SH-SY5Y (cell line): ENCODE data around the gene HM13.
A peak's percentile ranks its signal among the peaks of the same experiment; 100 is the strongest.

Source experiments
- GATA2 ChIP-seq: IDR thresholded peaks from 2 replicates; pipeline ENCODE4 v1.6.1; 2011; ENCODE audit warnings: mild to moderate bottlenecking, low read depth, low read length
- GATA3 ChIP-seq: IDR thresholded peaks from 2 replicates; pipeline ENCODE4 v1.6.1; 2011; ENCODE audit warnings: low read depth, mild to moderate bottlenecking, low read length, moderate library complexity

Gene HM13

DNA sequence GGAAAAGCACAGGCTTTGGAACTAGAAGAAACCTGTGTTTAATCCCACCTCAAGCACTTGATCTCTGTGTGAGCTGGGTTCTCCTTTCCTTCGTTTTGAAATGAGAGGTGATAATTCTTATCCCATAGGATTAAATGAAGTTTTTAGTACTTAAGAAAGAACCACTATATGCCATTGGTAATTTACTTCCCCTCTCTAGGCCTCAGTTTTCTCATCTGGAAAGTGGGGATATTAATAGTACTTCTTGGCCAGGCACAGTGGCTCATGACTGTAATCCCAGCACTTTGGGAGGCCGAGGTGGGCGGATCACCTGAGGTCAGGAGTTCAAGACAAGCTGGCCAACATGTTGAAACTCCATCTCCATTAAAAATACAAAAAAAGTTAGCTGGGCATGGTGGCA is 25.1 kb upstream of the HM13 start:
- TF ChIP-seq GATA3 (no peak), GATA2 (no peak)

DNA sequence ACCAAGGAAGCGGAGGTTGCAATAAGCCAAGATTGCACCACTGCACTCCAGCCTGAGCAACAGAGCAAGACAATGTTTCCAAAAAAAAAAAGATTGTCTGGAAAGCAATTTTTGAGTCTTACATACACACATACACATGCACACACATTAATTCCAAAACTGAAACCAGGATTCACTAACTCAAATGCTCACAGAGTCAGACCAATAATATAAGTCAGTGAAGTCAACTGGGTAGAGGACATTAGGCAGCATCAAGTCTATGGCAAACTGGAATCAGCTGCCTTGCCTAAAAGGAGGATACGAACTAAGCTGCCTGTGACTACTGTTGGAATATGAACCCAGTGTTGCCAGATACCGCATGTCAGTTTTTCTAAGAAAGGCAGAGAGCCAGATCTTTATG is 23.5 kb upstream of the HM13 start:
- TF ChIP-seq GATA3 (no peak), GATA2 (no peak)

DNA sequence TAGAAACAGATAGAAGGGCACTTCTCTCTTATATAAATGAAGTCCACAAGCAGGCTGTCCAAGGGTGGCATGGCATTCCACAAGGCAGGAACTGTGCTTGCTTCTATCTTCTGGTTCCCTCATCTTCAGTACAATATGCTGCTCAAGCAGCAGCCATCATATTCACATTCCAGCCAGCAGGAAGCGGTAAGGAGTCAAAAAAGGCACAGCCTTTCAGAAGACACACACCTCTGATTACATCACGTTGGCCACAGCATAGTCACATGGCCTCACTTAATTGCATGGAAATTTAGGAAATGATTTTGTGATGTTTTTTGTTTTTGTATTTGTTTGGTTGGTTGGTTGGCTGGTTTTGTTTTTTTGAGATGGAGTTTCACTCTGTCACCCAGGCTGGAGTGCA is 20.1 kb upstream of the HM13 start:
- TF ChIP-seq GATA2 (no peak), GATA3 (no peak)

DNA sequence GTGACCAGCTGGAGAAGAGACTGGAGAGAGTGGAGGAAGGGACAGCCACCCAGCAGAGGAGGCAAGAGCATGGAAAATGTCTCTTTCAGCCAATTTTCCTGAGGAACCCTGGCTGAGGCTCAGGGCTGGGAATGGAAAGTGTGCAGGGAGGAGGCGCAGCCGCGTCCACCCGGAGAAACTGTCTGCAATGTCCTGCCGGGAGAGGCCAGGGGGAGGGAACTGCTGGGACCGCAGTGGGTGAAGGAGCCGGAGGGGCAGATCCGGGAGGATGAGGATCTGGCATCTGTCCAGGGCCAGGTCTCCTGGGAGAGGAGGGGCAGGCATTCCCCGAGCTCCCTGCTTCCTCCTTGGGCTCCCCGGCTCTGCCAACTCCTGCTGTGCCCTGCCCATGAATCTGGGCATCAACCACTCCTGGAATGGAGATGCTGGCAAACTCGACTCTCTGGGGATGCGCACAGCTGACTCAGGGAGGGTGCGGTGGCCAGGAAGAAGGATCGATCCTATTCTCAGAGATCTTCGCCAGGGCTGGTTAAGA is 17.4 kb upstream of the HM13 start:
- TF ChIP-seq GATA2 (no peak), GATA3 (no peak)

- no peak for TF ChIP-seq GATA3
- TF ChIP-seq GATA2, result peak; percentile 22; the same call in 1 of the 2 replicates
Measured at GRCh38 chr20:31497838-31498540, 16.3 kb upstream of the HM13 start.

GRCh38 chr20:31500527-31500926 is 13.7 kb upstream of the HM13 start:
- no peak for TF ChIP-seq GATA2

GRCh38 chr20:31505903-31506302 is 8.3 kb upstream of the HM13 start:
- no peak for TF ChIP-seq GATA2
- TF ChIP-seq GATA3, result no peak

- TF ChIP-seq GATA3, result no peak
- TF ChIP-seq GATA2, result no peak
Measured at GRCh38 chr20:31508517-31509244, 5.6 kb upstream of the HM13 start.

GRCh38 chr20:31515072-31515774 is 981 bp downstream of the HM13 start:
- TF ChIP-seq GATA3 (no peak), GATA2 (no peak)

- TF ChIP-seq GATA2 (no peak), GATA3 (no peak)
Measured at GRCh38 chr20:31515775-31516107, 1.5 kb downstream of the HM13 start.

GRCh38 chr20:31516166-31516565 is 1.9 kb downstream of the HM13 start:
- TF ChIP-seq GATA2, result no peak
- no peak for TF ChIP-seq GATA3

DNA sequence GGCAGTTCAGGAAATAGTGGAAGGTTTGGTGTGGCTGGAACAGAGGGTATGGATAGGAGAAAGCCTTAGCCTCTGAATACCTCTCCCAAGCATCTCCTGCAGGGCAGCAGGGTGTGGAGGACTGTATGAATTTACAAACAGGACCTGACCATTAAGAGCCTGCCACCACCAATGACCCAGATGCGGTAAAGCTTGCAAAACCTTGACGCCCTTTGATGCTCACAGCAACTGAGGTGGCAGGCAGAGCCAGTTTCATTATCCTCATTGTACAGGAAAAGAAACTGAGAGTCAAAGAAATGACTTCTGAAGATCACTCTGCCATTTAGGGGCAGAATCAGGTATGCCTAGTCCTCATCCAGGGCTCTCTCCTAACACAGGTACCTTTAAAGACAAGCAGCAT is 2.4 kb downstream of the HM13 start:
- TF ChIP-seq GATA2, result no peak
- TF ChIP-seq GATA3, result no peak

DNA sequence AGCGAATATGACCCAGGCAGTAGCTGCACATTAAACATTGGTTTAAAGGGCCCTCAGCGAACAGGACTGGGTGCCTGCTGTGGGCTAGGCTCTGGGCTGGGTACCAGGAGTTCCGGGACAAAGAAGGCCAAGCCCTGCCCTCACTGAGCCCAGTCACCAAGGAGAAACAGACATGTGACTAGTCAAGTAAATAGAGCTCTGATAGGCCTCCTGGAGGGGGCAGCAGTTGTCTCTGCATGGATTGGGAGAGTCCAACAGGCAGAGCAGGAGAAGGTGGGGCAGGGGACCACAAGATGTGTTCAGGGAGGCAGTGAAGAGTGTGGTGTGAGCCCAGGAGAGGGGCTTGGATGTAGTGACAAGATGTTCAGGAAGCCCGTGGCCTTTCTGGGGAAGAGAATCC is 3.1 kb downstream of the HM13 start:
- TF ChIP-seq GATA2 (no peak), GATA3 (no peak)

GRCh38 chr20:31522731-31523130 is 8.5 kb downstream of the HM13 start:
- TF ChIP-seq GATA2 (no peak), GATA3 (no peak)
